ENCODE measurements around the gene SIRPA.

The SIRPA gene

GRCh38 chr20:1887756-1888155 lies 7.5 kb upstream of the SIRPA start:
- DNase-seq (ENCODE audit: low read depth in 2 of 2): no peak

DNA sequence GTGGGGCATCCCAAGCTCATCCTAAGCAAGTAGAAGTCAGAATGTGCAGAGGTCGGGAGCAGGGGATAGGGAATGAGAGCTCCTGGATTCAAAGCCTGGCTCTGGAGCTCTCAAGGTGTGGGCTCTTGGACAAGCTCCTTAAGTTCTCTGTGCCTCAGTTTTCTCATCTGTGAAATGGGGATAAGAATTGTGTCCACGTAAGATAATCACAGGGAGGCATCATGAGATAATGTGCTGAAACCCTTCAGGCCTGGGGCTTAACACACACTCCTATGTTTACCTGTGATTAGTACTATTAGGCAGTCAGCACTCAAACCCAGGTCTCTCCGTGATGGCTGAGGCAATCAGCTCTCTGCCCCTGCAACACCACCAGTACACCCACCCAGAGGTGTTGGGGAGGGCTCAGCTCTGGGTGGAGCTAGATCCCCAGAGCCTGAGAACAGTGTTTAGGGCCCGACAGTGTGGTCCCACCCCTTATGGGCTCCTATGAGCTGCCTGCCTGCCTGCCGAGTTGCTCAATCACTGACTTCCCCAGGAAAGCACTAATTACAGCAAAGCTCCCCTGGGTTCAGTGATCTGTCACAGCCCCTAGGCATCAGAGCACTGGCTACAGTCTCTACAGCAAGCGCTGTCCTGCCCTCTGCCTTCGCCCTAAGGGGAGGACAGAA lies 6.3 kb upstream of the SIRPA start:
- DNase-seq (ENCODE audit: low read depth in 2 of 2): no peak

GRCh38 chr20:1890469-1891262 lies 4.5 kb upstream of the SIRPA start:
- DNase-seq (ENCODE audit: low read depth in 2 of 2): no peak

DNA sequence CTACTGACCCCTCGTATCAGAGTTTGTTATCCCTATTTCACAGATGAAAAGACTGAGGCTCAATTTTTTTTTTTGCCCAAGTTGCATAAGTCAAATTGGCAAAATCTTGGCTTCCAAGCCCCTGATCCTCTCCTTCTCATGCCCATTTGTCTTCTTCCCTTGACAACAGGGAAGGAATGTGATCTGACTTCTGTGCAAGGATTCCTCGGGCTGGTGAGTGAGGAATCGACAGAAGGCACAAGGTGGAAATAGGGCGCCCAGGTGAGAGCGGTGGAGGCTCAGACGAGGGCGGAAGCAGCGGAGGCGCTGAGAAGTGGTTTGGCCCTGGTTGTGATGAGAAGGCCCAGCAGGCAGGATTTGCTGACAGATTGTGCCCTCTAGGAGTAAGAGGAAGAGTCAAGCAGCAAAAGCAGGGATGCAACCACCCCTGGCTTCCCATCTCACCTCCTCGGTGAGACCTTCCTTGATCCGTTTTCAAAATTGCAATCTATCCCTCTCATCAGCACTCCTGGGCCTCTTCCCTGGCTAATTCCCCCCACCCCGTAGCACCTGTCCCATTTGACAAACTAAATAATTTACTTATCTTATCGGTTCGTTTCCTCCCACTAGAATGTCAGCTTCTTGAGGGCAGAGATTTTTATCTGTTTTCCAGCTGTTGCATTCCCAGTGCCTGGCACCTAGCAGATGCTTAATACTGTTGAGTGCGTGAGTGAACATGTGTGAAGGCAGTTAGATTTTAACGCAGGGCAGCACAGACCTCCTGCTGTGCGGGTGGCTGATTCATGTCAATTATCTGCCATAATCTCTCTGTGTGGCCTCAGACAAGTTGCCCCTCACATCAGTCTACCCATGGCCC lies 3.7 kb upstream of the SIRPA start:
- DNase-seq (ENCODE audit: low read depth in 2 of 2): no peak

GRCh38 chr20:1892119-1892385 lies 3.2 kb upstream of the SIRPA start:
- no peak for DNase-seq (ENCODE audit: low read depth in 2 of 2)

GRCh38 chr20:1893721-1894470 lies 1.3 kb upstream of the SIRPA start:
- DNase-seq (ENCODE audit: low read depth in 2 of 2): no peak

GRCh38 chr20:1894471-1894950 lies 696 bp upstream of the SIRPA start:
- no peak for DNase-seq (ENCODE audit: low read depth in 2 of 2)

GRCh38 chr20:1895674-1896483 lies 672 bp downstream of the SIRPA start:
- DNase-seq (ENCODE audit: low read depth in 2 of 2): no peak

DNA sequence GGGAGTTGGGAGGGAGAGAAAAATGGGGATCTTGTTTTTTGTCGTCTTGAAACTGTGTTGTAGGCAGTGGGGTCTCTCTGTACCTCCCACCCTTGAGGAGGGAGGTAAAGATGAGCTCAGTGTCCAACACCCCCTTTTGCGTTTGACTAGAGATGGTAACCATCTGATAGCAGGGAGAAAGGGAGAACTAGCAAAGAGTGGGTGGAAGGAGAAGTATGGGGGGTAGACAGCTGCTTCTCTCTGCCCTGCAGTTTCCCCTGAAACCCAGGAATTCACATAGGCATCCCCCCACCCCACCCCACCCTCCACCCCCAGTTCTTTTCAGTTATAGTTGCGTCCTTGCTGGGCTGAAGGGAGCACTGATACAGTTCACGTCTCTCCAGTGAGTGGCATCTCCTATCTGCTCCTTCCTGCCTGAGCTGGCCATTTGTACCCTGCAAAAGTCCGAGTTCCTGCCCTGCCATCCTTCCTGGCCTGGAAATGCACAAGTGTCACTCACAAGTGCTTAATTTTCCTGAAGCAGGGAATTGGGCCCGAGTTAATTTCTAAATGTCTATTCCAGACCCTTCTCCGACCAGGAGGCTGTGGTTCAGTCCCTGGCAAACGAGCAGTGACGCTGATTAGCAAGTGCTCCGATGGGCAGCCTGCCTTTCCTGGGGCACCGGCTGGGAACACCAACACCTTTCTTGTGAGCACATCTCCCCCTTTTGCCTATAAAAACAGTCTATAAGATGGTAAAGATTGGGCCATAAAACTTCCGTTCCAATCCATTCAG lies 1.5 kb downstream of the SIRPA start:
- no peak for DNase-seq (ENCODE audit: low read depth in 2 of 2)

GRCh38 chr20:1897541-1897940 lies 2.3 kb downstream of the SIRPA start:
- no peak for DNase-seq (ENCODE audit: low read depth in 2 of 2)

GRCh38 chr20:1897965-1898464 lies 2.8 kb downstream of the SIRPA start:
- no peak for DNase-seq (ENCODE audit: low read depth in 2 of 2)

DNA sequence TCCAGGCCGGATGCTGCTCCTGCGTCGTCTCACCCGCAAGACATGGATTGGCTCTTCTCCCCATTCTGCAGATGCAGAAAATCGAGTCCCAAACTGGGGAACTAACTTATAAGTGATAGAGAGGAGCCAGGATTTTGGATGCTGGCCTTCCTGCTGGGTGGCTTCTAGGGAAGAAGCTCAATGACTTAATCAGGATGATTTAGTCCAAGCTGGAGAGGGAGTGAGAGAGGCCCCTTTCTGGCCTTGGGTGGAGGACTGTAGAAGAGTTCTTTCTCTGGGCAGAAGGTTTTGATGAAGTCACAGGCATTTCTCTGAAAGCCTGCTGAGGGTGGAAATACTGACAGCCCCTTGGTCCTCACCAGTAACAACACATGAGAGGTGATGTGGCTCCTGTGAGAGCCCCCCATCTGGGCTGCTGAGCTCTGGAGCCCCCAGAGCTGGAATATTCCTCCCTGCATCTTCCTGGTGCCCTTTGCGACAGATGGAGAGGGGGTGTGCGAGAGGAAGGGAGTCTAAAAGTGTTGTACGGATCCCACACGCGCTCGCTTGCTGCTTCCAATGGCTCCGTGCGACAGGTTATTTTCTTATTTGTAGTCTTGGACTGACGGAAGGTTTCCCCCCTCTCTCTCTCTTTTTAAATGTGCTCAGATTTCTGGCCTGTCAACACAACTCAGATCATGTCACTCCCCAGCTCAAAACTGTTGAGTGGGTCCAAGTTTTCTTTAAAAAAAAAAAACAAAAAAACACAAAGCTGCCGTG lies 3.5 kb downstream of the SIRPA start:
- DNase-seq (ENCODE audit: low read depth in 2 of 2): no peak

DNA sequence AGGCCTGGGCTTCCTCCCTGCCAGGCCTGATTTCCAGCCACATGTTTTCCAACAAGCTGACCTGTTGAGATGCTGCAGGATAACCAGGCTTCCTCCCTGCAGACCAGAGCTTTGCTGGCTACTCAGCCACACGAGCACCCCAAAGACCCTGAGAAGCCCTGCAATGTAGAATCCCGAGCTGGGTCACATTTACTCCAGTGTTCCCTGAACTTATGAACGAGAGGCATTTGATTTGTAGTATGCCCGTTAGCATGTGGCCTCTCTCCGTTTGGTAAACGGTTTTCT lies 4.0 kb downstream of the SIRPA start:
- DNase-seq (ENCODE audit: low read depth in 2 of 2): no peak

- no peak for DNase-seq (ENCODE audit: low read depth in 2 of 2)
Observed at GRCh38 chr20:1900321-1900801, 5.2 kb downstream of the SIRPA start.

- DNase-seq (ENCODE audit: low read depth in 2 of 2): no peak
Observed at GRCh38 chr20:1901704-1902103, 6.5 kb downstream of the SIRPA start.

DNA sequence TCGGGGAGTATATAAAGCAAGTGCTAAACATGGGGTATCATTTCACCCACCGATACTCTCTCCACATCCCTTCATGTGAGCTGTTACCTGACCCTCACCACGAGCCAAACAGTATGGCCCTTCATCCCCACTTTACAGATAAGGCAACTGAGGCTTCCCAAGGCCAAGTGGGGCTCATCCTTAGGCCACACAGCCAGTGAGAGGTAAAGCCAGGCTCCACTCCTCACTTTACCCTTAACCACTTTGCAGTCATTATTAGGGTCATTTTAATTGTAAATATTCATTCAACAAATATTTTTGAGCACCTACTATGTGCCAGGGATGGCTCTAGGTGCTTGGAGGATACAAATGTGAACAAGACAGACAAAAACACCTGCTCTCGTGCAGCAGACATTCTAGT lies 7.0 kb downstream of the SIRPA start:
- no peak for DNase-seq (ENCODE audit: low read depth in 2 of 2)

- no peak for DNase-seq (ENCODE audit: low read depth in 2 of 2)
Observed at GRCh38 chr20:1904135-1904534, 8.9 kb downstream of the SIRPA start.

GRCh38 chr20:1905009-1905408 lies 9.8 kb downstream of the SIRPA start:
- DNase-seq (ENCODE audit: low read depth in 2 of 2): no peak

DNA sequence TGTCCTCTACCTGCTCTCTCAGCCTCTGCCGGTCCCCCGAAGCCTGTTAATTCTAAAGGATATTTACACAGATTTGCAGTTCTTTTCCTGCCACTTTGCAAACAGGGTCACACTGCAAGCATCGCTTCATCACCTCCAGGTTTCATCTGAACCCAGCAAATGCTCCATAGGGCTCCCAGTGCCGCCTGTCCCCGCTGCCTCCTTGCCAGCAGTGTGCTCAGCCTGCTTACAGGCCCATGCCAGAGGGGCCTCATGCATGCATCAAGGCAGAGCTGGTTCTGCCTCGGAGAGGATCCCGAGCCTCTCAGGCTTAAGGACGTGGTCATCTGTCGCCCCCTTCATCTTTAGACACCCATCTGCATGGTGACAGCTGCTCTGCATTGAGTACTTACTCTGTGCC lies 10.5 kb downstream of the SIRPA start:
- no peak for DNase-seq (ENCODE audit: low read depth in 2 of 2)
